ENCODE measurements around the gene TPK1.

Gene TPK1

GRCh38 chr7:144785521-144785920 lies 50.3 kb downstream of the TPK1 start (continued):
- no peak for TF ChIP-seq ZBTB21 (tag by site-specific recombination; IDR thresholded peaks at IDR 0.05)
- TF ChIP-seq ZNF521 (tag by site-specific recombination; IDR thresholded peaks at IDR 0.05) = no peak

DNA sequence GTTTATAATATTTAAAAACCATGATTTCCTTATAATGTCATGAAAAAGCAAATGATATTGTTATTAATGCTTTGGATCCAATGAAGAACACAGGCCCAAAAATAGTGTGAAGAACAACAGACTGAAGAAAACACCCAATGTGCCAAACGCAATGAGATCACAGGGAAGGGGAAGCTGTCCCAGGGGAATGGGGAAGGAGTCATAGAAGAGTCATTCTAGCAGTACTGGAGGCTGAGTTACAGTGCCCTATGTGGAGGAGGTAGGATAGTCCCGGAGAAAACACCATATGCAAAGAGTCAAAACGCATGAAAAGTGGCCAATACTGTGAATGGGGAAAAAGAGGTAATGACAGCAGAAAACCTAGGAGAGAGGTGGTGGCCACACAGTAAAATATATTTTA lies 50.9 kb downstream of the TPK1 start:
- H3K4me3 ChIP-seq (ENCODE audit: low read depth, low read length) = no peak overlapping the region
- TF ChIP-seq ZNF629 (tag by site-specific recombination; IDR thresholded peaks at IDR 0.05) = 0 out of 2 replicates have a peak, but pooled peaks have one; percentile 32
- no peak for TF ChIP-seq ZEB2 (tag by site-specific recombination; IDR thresholded peaks at IDR 0.05)
- H3K36me3 ChIP-seq (ENCODE audit: control insufficient read depth in 2 of 2, insufficient read depth in 1 of 2, low read length in 2 of 2) = no peaks in the 10 kb centered on the region
- no peaks in the 10 kb centered on the region for H3K4me1 ChIP-seq (ENCODE audit: control insufficient read depth, insufficient read depth, low read length)
- H3K9me3 ChIP-seq (ENCODE audit: control insufficient read depth, insufficient read depth, low read depth, low read length) = no peaks in the 10 kb centered on the region
- H3K27ac ChIP-seq (ENCODE audit: extremely low read depth, low read depth, low read length) = no peak overlapping the region
- POLR2A ChIA-PET = no interaction called here
- CTCF ChIA-PET = no interaction called here

DNA sequence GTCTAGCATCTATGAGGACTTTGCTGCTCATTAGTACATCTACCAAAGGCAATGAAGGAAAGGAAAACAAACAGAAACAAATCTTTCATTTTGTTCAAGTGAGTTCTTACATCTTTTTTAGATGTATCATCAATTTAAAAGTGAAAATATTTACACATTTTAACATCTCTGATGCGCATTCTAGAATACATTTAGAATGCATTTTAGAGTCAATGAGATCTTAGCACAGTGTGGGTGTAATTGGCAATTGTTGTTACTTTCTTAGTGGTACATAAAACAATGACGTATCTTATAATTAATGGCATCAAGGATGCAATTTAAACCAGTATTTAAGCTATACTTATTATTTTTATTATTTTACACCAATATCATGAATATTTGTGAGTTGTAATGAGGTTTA lies 51.4 kb downstream of the TPK1 start:
- ChIA-PET CTCF (no interaction called here), POLR2A (no interaction called here)
- no peaks in the 10 kb centered on the region for H3K36me3 ChIP-seq (ENCODE audit: control insufficient read depth in 2 of 2, insufficient read depth in 1 of 2, low read length in 2 of 2)
- no peak overlapping the region for H3K27ac ChIP-seq (ENCODE audit: extremely low read depth, low read depth, low read length)
- H3K4me1 ChIP-seq (ENCODE audit: control insufficient read depth, insufficient read depth, low read length) = no peaks in the 10 kb centered on the region
- H3K4me3 ChIP-seq (ENCODE audit: low read depth, low read length) = no peak overlapping the region
- TF ChIP-seq GLIS1 (tag by site-specific recombination; IDR thresholded peaks at IDR 0.05) = no peak
- TF ChIP-seq ZNF426 (tag by site-specific recombination; IDR thresholded peaks at IDR 0.05) = no peak
- no peak for TF ChIP-seq ZNF155 (tag by site-specific recombination; IDR thresholded peaks at IDR 0.05)
- TF ChIP-seq KLF7 (tag by site-specific recombination; IDR thresholded peaks at IDR 0.05; ENCODE audit: borderline replicate concordance) = no peak
- TF ChIP-seq, protein P1, sequence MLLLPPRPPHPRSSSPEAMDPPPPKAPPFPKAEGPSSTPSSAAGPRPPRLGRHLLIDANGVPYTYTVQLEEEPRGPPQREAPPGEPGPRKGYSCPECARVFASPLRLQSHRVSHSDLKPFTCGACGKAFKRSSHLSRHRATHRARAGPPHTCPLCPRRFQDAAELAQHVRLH (tag by site-specific recombination; IDR thresholded peaks at IDR 0.05) = no peak
- no peak for TF ChIP-seq ZNF404 (tag by site-specific recombination; IDR thresholded peaks at IDR 0.05)
- TF ChIP-seq ZNF114 (tag by site-specific recombination; IDR thresholded peaks at IDR 0.05) = no peak
- TF ChIP-seq ATF2 (tag by site-specific recombination; IDR thresholded peaks at IDR 0.05; ENCODE audit: low read depth) = no peak
- TF ChIP-seq OVOL3 (tag by site-specific recombination; IDR thresholded peaks at IDR 0.05) = no peak
- no peak for TF ChIP-seq ZNF549 (tag by site-specific recombination; IDR thresholded peaks at IDR 0.05)
- TF ChIP-seq ZNF184 (tag by site-specific recombination; IDR thresholded peaks at IDR 0.05) = no peak
- TF ChIP-seq ZNF335 (tag by site-specific recombination; conservative IDR thresholded peaks at IDR 0.05) = no peak
- TF ChIP-seq MZF1 (tag by site-specific recombination; IDR thresholded peaks at IDR 0.05; ENCODE audit: borderline replicate concordance) = no peak
- no peak for TF ChIP-seq ZNF214 (tag by site-specific recombination; IDR thresholded peaks at IDR 0.05; ENCODE audit: borderline replicate concordance)
- H3K9me3 ChIP-seq (ENCODE audit: control insufficient read depth, insufficient read depth, low read depth, low read length) = no peaks in the 10 kb centered on the region

- no peak overlapping the region for H3K27ac ChIP-seq (ENCODE audit: extremely low read depth, low read depth, low read length)
- no peaks in the 10 kb centered on the region for H3K9me3 ChIP-seq (ENCODE audit: control insufficient read depth, insufficient read depth, low read depth, low read length)
- ChIA-PET POLR2A (interaction anchor here (0.6 kb wide), 1 partner anchor 25 kb away, joined by 3 read pairs; no protein-coding TSS in a partner anchor), CTCF (interaction anchor here (0.6 kb wide), 1 partner anchor 292 kb away, joined by 3 read pairs; no protein-coding TSS in a partner anchor)
- no peaks in the 10 kb centered on the region for H3K36me3 ChIP-seq (ENCODE audit: control insufficient read depth in 2 of 2, insufficient read depth in 1 of 2, low read length in 2 of 2)
- H3K4me3 ChIP-seq (ENCODE audit: low read depth, low read length) = no peak overlapping the region
- no peaks in the 10 kb centered on the region for H3K4me1 ChIP-seq (ENCODE audit: control insufficient read depth, insufficient read depth, low read length)
- TF ChIP-seq, protein P2, sequence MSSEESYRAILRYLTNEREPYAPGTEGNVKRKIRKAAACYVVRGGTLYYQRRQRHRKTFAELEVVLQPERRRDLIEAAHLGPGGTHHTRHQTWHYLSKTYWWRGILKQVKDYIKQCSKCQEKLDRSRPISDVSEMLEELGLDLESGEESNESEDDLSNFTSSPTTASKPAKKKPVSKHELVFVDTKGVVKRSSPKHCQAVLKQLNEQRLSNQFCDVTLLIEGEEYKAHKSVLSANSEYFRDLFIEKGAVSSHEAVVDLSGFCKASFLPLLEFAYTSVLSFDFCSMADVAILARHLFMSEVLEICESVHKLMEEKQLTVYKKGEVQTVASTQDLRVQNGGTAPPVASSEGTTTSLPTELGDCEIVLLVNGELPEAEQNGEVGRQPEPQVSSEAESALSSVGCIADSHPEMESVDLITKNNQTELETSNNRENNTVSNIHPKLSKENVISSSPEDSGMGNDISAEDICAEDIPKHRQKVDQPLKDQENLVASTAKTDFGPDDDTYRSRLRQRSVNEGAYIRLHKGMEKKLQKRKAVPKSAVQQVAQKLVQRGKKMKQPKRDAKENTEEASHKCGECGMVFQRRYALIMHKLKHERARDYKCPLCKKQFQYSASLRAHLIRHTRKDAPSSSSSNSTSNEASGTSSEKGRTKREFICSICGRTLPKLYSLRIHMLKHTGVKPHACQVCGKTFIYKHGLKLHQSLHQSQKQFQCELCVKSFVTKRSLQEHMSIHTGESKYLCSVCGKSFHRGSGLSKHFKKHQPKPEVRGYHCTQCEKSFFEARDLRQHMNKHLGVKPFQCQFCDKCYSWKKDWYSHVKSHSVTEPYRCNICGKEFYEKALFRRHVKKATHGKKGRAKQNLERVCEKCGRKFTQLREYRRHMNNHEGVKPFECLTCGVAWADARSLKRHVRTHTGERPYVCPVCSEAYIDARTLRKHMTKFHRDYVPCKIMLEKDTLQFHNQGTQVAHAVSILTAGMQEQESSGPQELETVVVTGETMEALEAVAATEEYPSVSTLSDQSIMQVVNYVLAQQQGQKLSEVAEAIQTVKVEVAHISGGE (tag by site-specific recombination; conservative IDR thresholded peaks at IDR 0.05; ENCODE audit: low read depth) = no peak
- TF ChIP-seq ZEB2 (tag by site-specific recombination; IDR thresholded peaks at IDR 0.05) (no peak), ZNF146 (tag by site-specific recombination; IDR thresholded peaks at IDR 0.05) (no peak), KLF1 (tag by site-specific recombination; IDR thresholded peaks at IDR 0.05) (no peak), ZFHX2 (tag by site-specific recombination; conservative IDR thresholded peaks at IDR 0.05) (no peak), ZNF449 (tag by site-specific recombination; IDR thresholded peaks at IDR 0.05) (no peak), OSR2 (tag by site-specific recombination; IDR thresholded peaks at IDR 0.05) (no peak), ZNF169 (tag by site-specific recombination; IDR thresholded peaks at IDR 0.05) (no peak), ZNF354C (tag by site-specific recombination; IDR thresholded peaks at IDR 0.05; ENCODE audit: borderline replicate concordance, low read depth) (no peak)
Observed at GRCh38 chr7:144782883-144783282, 53.0 kb downstream of the TPK1 start.

Data from HEK293 (cell line).